Sigmoid colon (tissue), 7 donors: ENCODE measurements around the gene MAP4K1. TPM values are rescaled to one million over a fixed set of nuclear protein-coding genes. Genes with fewer than 3 reads are reported as not detected.
A peak's percentile ranks its signal among the peaks of the same experiment; 100 is the strongest.

Experiments
- DNase-seq: peaks from one replicate; pipeline ENCODE4 v3.0.0-alpha.2; 2019
- H3K27ac ChIP-seq, 4 donors: fragments of 200-600 bp; sonication (generic); one replicate each; pipeline ENCODE4 v1.5.1; 2016 to 2019; ENCODE audit warnings: mild to moderate bottlenecking in 1 of 4
- H3K27me3 ChIP-seq, 3 donors: fragments of 200-600 bp; sonication (generic); one replicate each; pipeline ENCODE4 v1.5.1; 2019; ENCODE audit warnings: mild to moderate bottlenecking in 1 of 3
- H3K36me3 ChIP-seq, 4 donors: fragments of 200-600 bp; sonication (generic); one replicate each; pipeline ENCODE4 v1.5.1; 2016 to 2019
- H3K4me1 ChIP-seq, 4 donors: fragments of 200-600 bp; sonication (generic); one replicate each; pipeline ENCODE4 v1.5.1; 2017 to 2019
- H3K4me3 ChIP-seq, 4 donors: fragments of 200-600 bp; sonication (generic); one replicate each; pipeline ENCODE4 v1.5.1; 2017 to 2019; ENCODE audit warnings: mild to moderate bottlenecking in 2 of 4, moderate library complexity in 1 of 4
- H3K9me3 ChIP-seq, 4 donors: fragments of 200-600 bp in 3 of 4; sonication (generic) in 3 of 4; one replicate each; pipeline versions ENCODE4 v1.5.1 to v1.6.1; 2013 to 2019
- EP300 ChIP-seq, 4 donors: sonication (generic); formaldehyde crosslinking; IDR thresholded peaks; one replicate each; pipeline ENCODE4 v1.6.1; 2017; ENCODE audit warnings: antibody characterized with exemption in 4 of 4
- POLR2A ChIP-seq, 2 donors: fragments of 450-650 bp; IDR thresholded peaks; one replicate each; pipeline ENCODE4 v1.6.1; 2016; ENCODE audit warnings: antibody characterized with exemption in 2 of 2, mild to moderate bottlenecking in 2 of 2, moderate library complexity in 2 of 2
- POLR2AphosphoS5 ChIP-seq, 4 donors: sonication (generic); formaldehyde crosslinking; IDR thresholded peaks; one replicate each; pipeline ENCODE4 v1.6.1; 2017; ENCODE audit warnings: antibody characterized with exemption in 4 of 4
- WGBS, 2 donors: extraction: QIAGEN DNeasy Blood & Tissue Kit; methylation state at CpG; one replicate each; pipeline ENCODE4 v1.1.7; 2013; 5-methylcytosine and 5-hydroxymethylcytosine counted together
- intact Hi-C: fragments of 100-400 bp; cut with DNase I; formaldehyde crosslinking; loops from one replicate; pipeline ENCODE4 v1.15.1; 2023
- polyA plus RNA-seq, 3 donors: library from polyadenylated mRNA; stranded (reverse); fragments of 200-250 nt; gene quantifications; one replicate each; pipeline ENCODE4 v1.2.3, GENCODE V29; 2013
- total RNA-seq, 4 donors: library from RNA; depleted of rRNA; stranded (reverse); fragments of >200 nt; gene quantifications; one replicate each; pipeline ENCODE4 v1.1.0, GENCODE V29; 2016
- TF ChIP-seq, protein P1 (sequence below), 4 experiments: fragments of 450-650 bp in 3 of 4; fragments of 200-600 bp in 1 of 4; IDR thresholded peaks; one replicate each; pipeline ENCODE4 v1.5.1; 2016 to 2019; ENCODE audit warnings: antibody characterized with exemption in 4 of 4, mild to moderate bottlenecking in 3 of 4, moderate library complexity in 2 of 4
- donor health status: healthy with polysubstance abuse.
- donor health status: Bipolar disorder and iron deficiency.
- donor health status: healthy.

Gene MAP4K1
- total and polyA plus RNA-seq, 7 donors = 1.2 to 29.7 (median 1.6) TPM

GRCh38 chr19:38658462-38659306, 40.9 kb upstream of the MAP4K1 start:
- DNase-seq = peak; percentile 81
- no peaks in the 10 kb centered on the region for H3K27me3 ChIP-seq
- TF ChIP-seq, protein P1, sequence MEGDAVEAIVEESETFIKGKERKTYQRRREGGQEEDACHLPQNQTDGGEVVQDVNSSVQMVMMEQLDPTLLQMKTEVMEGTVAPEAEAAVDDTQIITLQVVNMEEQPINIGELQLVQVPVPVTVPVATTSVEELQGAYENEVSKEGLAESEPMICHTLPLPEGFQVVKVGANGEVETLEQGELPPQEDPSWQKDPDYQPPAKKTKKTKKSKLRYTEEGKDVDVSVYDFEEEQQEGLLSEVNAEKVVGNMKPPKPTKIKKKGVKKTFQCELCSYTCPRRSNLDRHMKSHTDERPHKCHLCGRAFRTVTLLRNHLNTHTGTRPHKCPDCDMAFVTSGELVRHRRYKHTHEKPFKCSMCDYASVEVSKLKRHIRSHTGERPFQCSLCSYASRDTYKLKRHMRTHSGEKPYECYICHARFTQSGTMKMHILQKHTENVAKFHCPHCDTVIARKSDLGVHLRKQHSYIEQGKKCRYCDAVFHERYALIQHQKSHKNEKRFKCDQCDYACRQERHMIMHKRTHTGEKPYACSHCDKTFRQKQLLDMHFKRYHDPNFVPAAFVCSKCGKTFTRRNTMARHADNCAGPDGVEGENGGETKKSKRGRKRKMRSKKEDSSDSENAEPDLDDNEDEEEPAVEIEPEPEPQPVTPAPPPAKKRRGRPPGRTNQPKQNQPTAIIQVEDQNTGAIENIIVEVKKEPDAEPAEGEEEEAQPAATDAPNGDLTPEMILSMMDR (IDR thresholded peaks at IDR 0.05) = no peak
- TF ChIP-seq POLR2A (IDR thresholded peaks at IDR 0.05) (no peak), POLR2AphosphoS5 (IDR thresholded peaks at IDR 0.05) (peak; percentile 62 to 88 (median 86)), EP300 (IDR thresholded peaks at IDR 0.05) (peak in 3 of 4 donors; percentile 32 to 90 (median 47))
- H3K4me3 ChIP-seq = peak overlapping the region in 1 of 4 donors; percentile 11
- H3K36me3 ChIP-seq = no peaks in the 10 kb centered on the region
- H3K27ac ChIP-seq = peak overlapping the region; percentile 96 to 100 (median 98)
- peaks cover 0 to 96% (median 96%) of the 10 kb centered on the region in 4 donors for H3K4me1 ChIP-seq
- no peaks in the 10 kb centered on the region for H3K9me3 ChIP-seq
- 14 to 56% methylated on average over 15 of the region's 15 CpGs for WGBS, 2 donors
- intact Hi-C loops = loop anchor here (10.0 kb wide), 1 partner anchor 746 kb away; the partner anchor contains the start of gene ZFP36

GRCh38 chr19:38657633-38658222, 40.0 kb upstream of the MAP4K1 start:
- Histone ChIP-seq H3K36me3 (no peaks in the 10 kb centered on the region), H3K9me3 (no peaks in the 10 kb centered on the region), H3K4me3 (no peak overlapping the region), H3K4me1 (peaks cover 0 to 96% (median 96%) of the 10 kb centered on the region in 4 donors), H3K27ac (peak overlapping the region; percentile 96 to 100 (median 98)), H3K27me3 (no peaks in the 10 kb centered on the region)
- WGBS, 2 donors = 55 to 65% methylated on average over 8 of the region's 8 CpGs
- intact Hi-C loops = loop anchor here (10.0 kb wide), 1 partner anchor 747 kb away; the partner anchor contains the start of gene ZFP36
- DNase-seq = no peak
- TF ChIP-seq POLR2A (IDR thresholded peaks at IDR 0.05) (no peak), POLR2AphosphoS5 (IDR thresholded peaks at IDR 0.05) (no peak), EP300 (IDR thresholded peaks at IDR 0.05) (no peak)
- TF ChIP-seq, protein P1 (IDR thresholded peaks at IDR 0.05) = no peak

DNA sequence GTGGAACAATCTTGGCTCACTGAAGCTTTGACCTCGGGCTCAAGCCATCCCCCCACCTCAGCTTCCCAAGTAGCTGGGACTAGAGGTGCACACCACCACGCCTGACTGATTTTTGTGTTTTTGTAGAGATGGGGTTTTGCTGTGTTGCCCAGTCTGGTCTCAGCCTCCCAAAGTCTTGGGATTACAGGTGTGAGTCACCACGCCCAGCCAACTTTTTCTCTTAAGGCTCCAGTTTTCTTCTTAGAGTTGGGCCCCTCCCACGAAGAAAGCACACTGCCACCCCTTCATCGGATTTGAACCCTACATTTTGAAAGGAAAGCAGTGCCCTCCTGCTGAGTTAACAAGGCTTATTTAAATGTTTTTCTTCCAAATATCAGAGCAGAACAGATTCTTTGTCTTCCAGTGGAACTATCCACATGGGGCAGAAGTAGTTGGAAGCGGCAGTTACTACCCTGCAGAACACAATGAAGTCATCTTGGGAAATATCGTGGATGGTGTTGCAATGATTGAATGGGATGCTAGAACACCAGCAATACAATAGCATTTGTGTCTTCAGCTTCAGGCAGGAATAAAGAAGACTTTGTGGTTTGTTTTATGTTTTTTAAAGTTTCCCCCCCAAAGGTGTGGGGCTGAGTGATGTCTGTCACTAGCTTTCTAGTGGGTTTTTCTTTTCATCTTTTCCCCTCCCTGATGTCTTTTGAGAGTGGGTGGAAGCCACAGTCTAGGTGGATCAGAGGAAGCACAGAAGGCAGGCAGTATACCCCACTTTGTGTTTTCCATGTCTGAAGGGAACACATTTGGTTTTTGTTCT, 38.6 kb upstream of the MAP4K1 start:
- intact Hi-C loops = loop anchor here (10.0 kb wide), 1 partner anchor 748 kb away; the partner anchor contains the start of gene ZFP36
- no peak for DNase-seq
- H3K9me3 ChIP-seq = no peaks in the 10 kb centered on the region
- H3K4me1 ChIP-seq = peaks cover 0 to 98% (median 96%) of the 10 kb centered on the region in 4 donors
- no peak overlapping the region for H3K4me3 ChIP-seq
- peak overlapping the region; percentile 96 to 100 (median 98) for H3K27ac ChIP-seq
- H3K27me3 ChIP-seq = no peaks in the 10 kb centered on the region
- no peaks in the 10 kb centered on the region for H3K36me3 ChIP-seq
- 67 to 77% methylated on average over 7 of the region's 7 CpGs for WGBS, 2 donors
- TF ChIP-seq POLR2AphosphoS5 (IDR thresholded peaks at IDR 0.05) (peak in 2 of 4 donors; percentile 11 to 20), EP300 (IDR thresholded peaks at IDR 0.05) (no peak)

- TF ChIP-seq, protein P1 (IDR thresholded peaks at IDR 0.05) = no peak
- no peak for TF ChIP-seq EP300 (IDR thresholded peaks at IDR 0.05)
- TF ChIP-seq POLR2AphosphoS5 (IDR thresholded peaks at IDR 0.05) = peak in 1 of 4 donors; percentile 13
- TF ChIP-seq POLR2A (IDR thresholded peaks at IDR 0.05) = no peak
- peaks cover 0 to 98% (median 96%) of the 10 kb centered on the region in 4 donors for H3K4me1 ChIP-seq
- no peak for DNase-seq
- H3K36me3 ChIP-seq = no peaks in the 10 kb centered on the region
- WGBS, 2 donors = 33 to 49% methylated on average over 5 of the region's 5 CpGs
- H3K27me3 ChIP-seq = no peaks in the 10 kb centered on the region
- no peaks in the 10 kb centered on the region for H3K9me3 ChIP-seq
- H3K4me3 ChIP-seq = no peak overlapping the region
- peak overlapping the region; percentile 96 to 100 (median 98) for H3K27ac ChIP-seq
- intact Hi-C loops = loop anchor here (10.0 kb wide), 1 partner anchor 750 kb away; the partner anchor contains the start of gene ZFP36
Observed at GRCh38 chr19:38655148-38655824, 37.5 kb upstream of the MAP4K1 start.
